GM18907 (cell line): ENCODE measurements around the gene CAMTA1.
"Not testable (repeated sequence)": the region's sequence is repeated elsewhere in the genome, so short reads cannot be mapped to it uniquely, and the experiment has no call there.

Source experiments
- ATAC-seq: cut with Tn5 transposase; IDR thresholded peaks from one replicate; pipeline ENCODE4 v1.9.1; 2021; ENCODE audit warnings: mild to moderate bottlenecking, moderate library complexity; ENCODE audit not compliant: unreplicated experiment

Gene CAMTA1

GRCh38 chr1:7373876-7374562 is 588.8 kb downstream of the CAMTA1 start:
- ATAC-seq, result no peak

GRCh38 chr1:7374563-7375160 is 589.4 kb downstream of the CAMTA1 start:
- no peak for ATAC-seq

DNA sequence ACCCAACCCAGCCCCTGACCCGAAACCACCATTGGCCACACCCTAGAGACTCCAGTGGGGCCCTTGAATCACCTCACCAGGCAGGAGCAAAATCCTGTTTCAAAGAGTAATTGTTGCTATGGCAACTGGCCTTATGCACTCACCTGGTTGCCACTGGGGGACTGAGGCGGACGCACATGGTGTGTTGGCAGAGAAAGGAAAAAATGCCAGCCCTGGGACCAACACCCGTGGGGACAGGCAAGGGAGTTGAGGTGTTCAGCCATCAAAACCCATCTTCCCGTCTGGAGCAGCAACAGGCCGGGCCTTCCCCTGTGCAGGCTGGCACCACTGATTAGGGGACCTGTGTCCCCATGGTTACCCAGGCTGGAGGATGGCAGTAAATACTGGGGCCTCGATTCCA is 590.1 kb downstream of the CAMTA1 start:
- ATAC-seq, result no peak

DNA sequence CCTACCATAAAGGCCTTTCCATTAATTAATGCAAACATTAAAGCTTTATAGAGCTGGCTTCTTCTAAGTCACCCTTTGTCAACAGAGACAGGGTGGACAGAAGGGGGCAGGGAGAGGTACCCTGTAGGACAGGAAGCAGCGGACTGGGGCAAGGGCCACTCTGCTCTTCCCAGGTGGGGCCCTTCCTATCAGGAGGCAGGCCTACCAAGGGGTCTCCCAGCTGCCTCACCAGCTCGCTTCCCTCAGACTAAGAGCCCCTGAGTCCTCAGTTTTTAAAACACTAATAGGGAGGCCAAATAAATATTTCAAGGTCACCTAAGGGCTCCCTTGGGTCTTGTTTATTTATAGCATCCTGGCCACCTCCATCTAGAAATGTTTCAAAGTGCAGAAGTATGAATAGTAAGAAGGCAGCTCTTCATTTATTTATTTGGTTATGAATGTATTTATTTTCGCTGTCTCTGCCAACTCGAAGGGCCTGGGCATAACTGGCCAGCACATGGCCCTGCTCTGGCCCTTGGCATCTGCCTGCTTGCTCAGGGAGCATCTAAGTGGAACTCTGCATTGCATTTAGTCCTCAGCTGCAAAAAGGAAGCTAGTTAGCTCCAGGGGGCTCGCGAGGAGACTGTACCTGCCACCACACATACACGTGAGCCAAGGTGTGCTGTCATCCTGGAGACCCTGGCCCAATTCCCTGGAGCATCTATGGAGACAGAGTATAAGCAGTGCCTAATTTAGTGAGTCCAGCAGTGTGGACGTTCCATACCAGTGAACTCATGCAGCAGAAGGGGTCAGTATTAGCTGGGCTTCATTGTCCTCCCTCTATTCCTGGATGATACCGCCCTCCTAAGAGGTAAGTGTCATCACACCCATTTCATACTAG is 590.8 kb downstream of the CAMTA1 start:
- no peak for ATAC-seq

DNA sequence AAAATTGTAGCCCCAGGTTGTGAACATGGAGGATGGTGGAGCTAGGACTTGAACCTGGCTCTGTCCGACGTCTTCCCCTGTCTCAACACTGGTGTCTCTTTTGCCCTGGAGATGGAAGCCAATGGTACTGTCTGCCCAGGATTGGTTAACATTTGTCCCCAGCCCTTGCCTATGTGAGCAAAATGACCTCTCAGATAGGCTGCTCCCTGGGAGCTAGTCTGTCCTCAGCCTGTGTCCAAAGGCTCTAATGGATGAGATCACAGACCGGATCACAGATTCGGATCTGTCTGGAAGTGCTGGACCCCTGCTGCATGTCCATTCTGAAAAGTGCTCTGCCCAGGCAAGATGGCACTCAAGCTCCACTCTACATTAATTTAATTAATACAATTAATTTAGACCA is 591.4 kb downstream of the CAMTA1 start:
- ATAC-seq, result no peak

- ATAC-seq, result no peak
Measured at GRCh38 chr1:7378346-7379130, 593.3 kb downstream of the CAMTA1 start.

DNA sequence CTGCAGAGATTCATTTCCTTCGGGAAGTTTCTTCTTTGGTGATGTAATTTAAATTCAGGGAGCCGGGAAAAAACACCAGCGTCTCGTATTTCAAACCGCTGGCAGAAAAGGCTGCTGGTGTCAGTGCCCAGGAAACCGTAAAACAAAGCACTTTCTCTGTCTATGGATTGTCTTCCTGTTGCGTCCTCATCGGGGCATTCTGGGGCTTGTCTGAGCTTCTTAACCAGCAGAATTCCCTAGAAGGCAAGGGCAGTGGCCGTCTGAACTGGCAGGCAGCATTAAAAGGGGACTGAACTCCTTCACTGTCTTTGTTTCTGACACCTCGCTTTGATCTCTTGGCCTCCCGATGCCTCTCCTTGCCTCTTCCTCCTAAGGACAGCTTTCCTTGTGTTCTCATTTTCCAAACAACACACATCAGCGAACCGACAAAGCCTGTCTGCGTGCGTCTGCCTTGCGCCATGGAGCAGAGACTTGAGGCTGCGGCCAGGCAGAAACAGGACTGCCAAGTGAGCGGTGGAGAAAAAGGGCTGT is 594.3 kb downstream of the CAMTA1 start:
- no peak for ATAC-seq

DNA sequence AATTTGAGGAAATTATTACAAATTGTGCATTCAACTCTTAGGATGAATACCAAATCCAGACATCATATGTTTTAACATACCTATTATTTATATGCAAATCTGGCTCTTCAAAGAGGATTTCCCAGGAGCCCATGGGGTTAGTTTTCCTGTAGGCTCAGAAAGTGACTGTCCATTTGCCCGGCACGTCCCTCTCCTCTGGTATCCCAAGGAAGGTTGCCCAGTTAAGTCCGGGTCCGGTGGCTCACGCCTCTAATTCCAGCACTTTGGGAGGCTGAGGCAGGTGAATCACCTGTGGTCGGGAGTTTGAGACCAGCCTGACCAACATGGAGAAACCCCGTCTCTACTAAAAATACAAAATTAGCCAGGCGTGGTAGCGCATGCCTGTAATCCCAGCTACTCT is 594.8 kb downstream of the CAMTA1 start:
- ATAC-seq, result not testable (repeated sequence)

GRCh38 chr1:7380712-7381111 is 595.5 kb downstream of the CAMTA1 start:
- no peak for ATAC-seq

DNA sequence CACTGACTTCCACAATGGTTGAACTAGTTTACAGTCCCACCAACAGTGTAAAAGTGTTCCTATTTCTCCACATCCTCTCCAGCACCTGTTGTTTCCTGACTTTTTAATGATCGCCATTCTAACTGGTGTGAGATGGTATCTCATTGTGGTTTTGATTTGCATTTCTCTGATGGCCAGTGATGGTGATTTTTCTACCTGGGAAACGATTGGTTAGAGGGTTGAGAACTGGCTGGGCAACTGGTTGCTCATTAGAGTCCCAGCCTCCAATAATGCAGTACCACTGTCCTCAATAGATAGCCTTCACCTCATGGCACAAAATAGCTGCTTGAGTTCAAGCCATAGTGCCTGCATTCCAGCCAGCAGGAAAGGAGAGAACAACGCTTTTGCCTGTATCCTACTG is 596.5 kb downstream of the CAMTA1 start:
- ATAC-seq, result not testable (repeated sequence)

- no peak for ATAC-seq
Measured at GRCh38 chr1:7382971-7383370, 597.7 kb downstream of the CAMTA1 start.

- no peak for ATAC-seq
Measured at GRCh38 chr1:7383671-7384520, 598.6 kb downstream of the CAMTA1 start.

DNA sequence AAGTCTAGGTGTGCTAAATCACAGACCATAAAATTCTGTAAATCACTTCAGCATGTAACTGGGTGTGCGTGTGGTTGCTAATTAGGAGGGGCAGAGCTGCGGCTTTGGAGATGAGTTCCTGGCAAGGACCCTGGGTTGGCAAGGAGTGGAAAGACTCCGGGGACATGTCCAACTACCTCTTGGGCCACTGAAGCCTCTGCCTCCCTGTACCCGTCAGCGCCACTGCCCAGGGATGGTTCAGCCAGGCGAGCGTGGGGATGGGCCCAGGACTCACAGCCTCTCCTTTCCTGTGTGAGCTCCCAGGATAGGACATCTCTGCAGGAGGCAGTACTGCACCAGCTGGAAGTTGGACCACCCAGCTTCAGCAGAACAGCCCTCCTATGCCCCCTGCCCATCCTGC is 599.4 kb downstream of the CAMTA1 start:
- ATAC-seq, result no peak

GRCh38 chr1:7385471-7386225 is 600.4 kb downstream of the CAMTA1 start:
- no peak for ATAC-seq

- ATAC-seq, result no peak
Measured at GRCh38 chr1:7386226-7387052, 601.2 kb downstream of the CAMTA1 start.

- no peak for ATAC-seq
Measured at GRCh38 chr1:7387053-7387927, 602.0 kb downstream of the CAMTA1 start.

DNA sequence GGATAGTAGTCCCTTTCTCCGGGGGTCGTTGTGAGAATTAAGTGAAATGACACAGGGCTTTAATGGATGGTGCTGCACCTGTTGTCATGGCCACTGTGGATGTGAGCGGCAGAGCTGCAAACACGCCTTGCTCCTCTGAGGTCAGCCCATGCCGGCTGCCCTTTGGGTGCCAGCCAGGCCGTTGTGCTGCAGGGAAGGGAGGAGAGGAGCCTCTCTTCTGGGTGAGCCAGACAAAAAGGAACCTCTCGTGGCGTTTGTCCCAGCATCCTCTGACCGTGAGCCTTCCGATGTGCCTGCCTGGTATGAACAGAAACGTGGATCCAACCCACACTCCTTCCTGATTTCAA is 602.9 kb downstream of the CAMTA1 start:
- no peak for ATAC-seq
